Measurements from ENCODE around the gene UBE2F. TPM values are rescaled to one million over a fixed set of nuclear protein-coding genes. Genes with fewer than 3 reads are reported as not detected.
A peak's percentile ranks its signal among the peaks of the same experiment; 100 is the strongest.
"Not testable (repeated sequence)": the region's sequence is repeated elsewhere in the genome, so short reads cannot be mapped to it uniquely, and the experiment has no call there.

Gene UBE2F
- total RNA-seq, 2 donors from 2014 or later, result 67.7 to 69.9 TPM

- Histone ChIP-seq H3K27me3 (no peaks in the 10 kb centered on the region), H3K9me3 (peaks cover 0 to 7% (median 0%) of the 10 kb centered on the region in 3 donors), H3K36me3 (replicated peaks in 1 of 2; ENCODE audit: insufficient read depth in 1 of 2, low read depth in 2 of 2) (no peaks in the 10 kb centered on the region), H3K27ac (peak overlapping the region in 1 of 4 donors; percentile 29), H3K4me1 (peaks cover 33% of the 10 kb centered on the region), H3K4me3 (no peak overlapping the region)
- WGBS, 2 donors, result 61 to 83% methylated on average over 3 of the region's 3 CpGs
- intact Hi-C loops (cut with DNase I), result no loop called here
- ATAC-seq, result no peak
- no peak for TF ChIP-seq POLR2A (IDR thresholded peaks at IDR 0.05)
- no peak for TF ChIP-seq CTCF (IDR thresholded peaks at IDR 0.05)
- DNase-seq, result no peak
Measured at GRCh38 chr2:237942513-237942899, 24.3 kb upstream of the UBE2F start.

GRCh38 chr2:237943395-237944094, 23.3 kb upstream of the UBE2F start:
- H3K9me3 ChIP-seq, result peaks cover 0 to 7% (median 0%) of the 10 kb centered on the region in 3 donors
- DNase-seq (peak; percentile 76 to 88 (median 83)), ATAC-seq (peak; percentile 87)
- no peaks in the 10 kb centered on the region for H3K27me3 ChIP-seq
- peak overlapping the region in 2 of 4 donors; percentile 21 to 40 for H3K27ac ChIP-seq
- no peak overlapping the region for H3K4me3 ChIP-seq
- intact Hi-C loops (cut with DNase I), result no loop called here
- H3K4me1 ChIP-seq, result peaks cover 33% of the 10 kb centered on the region
- 58 to 100% methylated on average over 1 to 7 of the region's 7 CpGs for WGBS, 2 donors
- H3K36me3 ChIP-seq (replicated peaks in 1 of 2; ENCODE audit: insufficient read depth in 1 of 2, low read depth in 2 of 2), result no peaks in the 10 kb centered on the region
- no peak for TF ChIP-seq CTCF (IDR thresholded peaks at IDR 0.05)

GRCh38 chr2:237944302-237944701, 22.5 kb upstream of the UBE2F start:
- TF ChIP-seq CTCF (IDR thresholded peaks at IDR 0.05) (no peak), POLR2A (IDR thresholded peaks at IDR 0.05) (no peak)
- Histone ChIP-seq H3K36me3 (replicated peaks in 1 of 2; ENCODE audit: insufficient read depth in 1 of 2, low read depth in 2 of 2) (no peaks in the 10 kb centered on the region), H3K9me3 (peaks cover 0 to 7% (median 0%) of the 10 kb centered on the region in 3 donors), H3K27me3 (no peaks in the 10 kb centered on the region), H3K27ac (no peak overlapping the region), H3K4me1 (peaks cover 33% of the 10 kb centered on the region), H3K4me3 (no peak overlapping the region)
- intact Hi-C loops (cut with DNase I), result no loop called here
- ATAC-seq (no peak), DNase-seq (no peak)
- 87 to 91% methylated on average over 4 of the region's 4 CpGs for WGBS, 2 donors

GRCh38 chr2:237946423-237946822, 20.4 kb upstream of the UBE2F start:
- TF ChIP-seq CTCF (IDR thresholded peaks at IDR 0.05), result no peak
- TF ChIP-seq POLR2A (IDR thresholded peaks at IDR 0.05), result no peak
- H3K36me3 ChIP-seq (replicated peaks in 1 of 2; ENCODE audit: insufficient read depth in 1 of 2, low read depth in 2 of 2), result no peaks in the 10 kb centered on the region
- peaks cover 25% of the 10 kb centered on the region for H3K4me1 ChIP-seq
- H3K4me3 ChIP-seq, result no peak overlapping the region
- intact Hi-C loops (cut with DNase I), result no loop called here
- H3K27me3 ChIP-seq, result no peaks in the 10 kb centered on the region
- DNase-seq (no peak), ATAC-seq (no peak)
- 53 to 78% methylated on average over 1 of the region's 1 CpG for WGBS, 2 donors
- H3K9me3 ChIP-seq, result peaks cover 0 to 7% (median 0%) of the 10 kb centered on the region in 3 donors
- H3K27ac ChIP-seq, result no peak overlapping the region

GRCh38 chr2:237951354-237951753, 15.5 kb upstream of the UBE2F start:
- ATAC-seq; H3K27me3 ChIP-seq; DNase-seq; H3K4me3 ChIP-seq; H3K9me3 ChIP-seq; H3K36me3 ChIP-seq (replicated peaks in 1 of 2; ENCODE audit: insufficient read depth in 1 of 2, low read depth in 2 of 2); intact Hi-C loops (cut with DNase I); H3K4me1 ChIP-seq; H3K27ac ChIP-seq: not testable (repeated sequence)
- 83 to 95% methylated on average over 4 of the region's 4 CpGs for WGBS, 2 donors
